HEK293 (cell line): Measurements from ENCODE around the gene MATN4.

Experiments
- BCL11B ChIP-seq: fragments of 450-650 bp; formaldehyde crosslinking; IDR thresholded peaks from 2 replicates; pipeline ENCODE4 v1.5.1; 2016; ENCODE audit warnings: low read depth, missing biosample characterization, missing genetic modification characterization
- FEZF1 ChIP-seq: fragments of 450-650 bp; formaldehyde crosslinking; IDR thresholded peaks from 2 replicates; pipeline ENCODE4 v1.5.1; 2016; ENCODE audit warnings: missing biosample characterization, missing genetic modification characterization
- GFI1B ChIP-seq: fragments of 450-650 bp; formaldehyde crosslinking; IDR thresholded peaks from 2 replicates; pipeline ENCODE4 v1.5.1; 2016; ENCODE audit warnings: missing biosample characterization, missing genetic modification characterization
- MEIS1 ChIP-seq: sonication (generic); formaldehyde crosslinking; IDR thresholded peaks from 2 replicates; pipeline ENCODE4 v1.8.1; 2022; ENCODE audit warnings: missing genetic modification reagents, mild to moderate bottlenecking, borderline replicate concordance
- PRDM1 ChIP-seq: fragments of 450-650 bp; formaldehyde crosslinking; IDR thresholded peaks from 2 replicates; pipeline ENCODE4; 2016; ENCODE audit warnings: missing biosample characterization, missing genetic modification characterization
- SETDB1 ChIP-seq: IDR thresholded peaks from one replicate; pipeline ENCODE4 v1.6.1; 2017; ENCODE audit warnings: mild to moderate bottlenecking, low read length, moderate library complexity, mixed read lengths; ENCODE audit not compliant: insufficient read length
- TCF7L2 ChIP-seq: IDR thresholded peaks from 2 replicates; pipeline ENCODE4 v1.6.1; 2011; ENCODE audit warnings: low read depth, mild to moderate bottlenecking, inconsistent platforms, low read length, moderate library complexity, borderline replicate concordance
- TRIM28 ChIP-seq: IDR thresholded peaks from 2 replicates; pipeline ENCODE4 v1.6.1; 2011; ENCODE audit warnings: low read length, control low read depth, borderline replicate concordance
- WT1 ChIP-seq: fragments of 450-650 bp; formaldehyde crosslinking; IDR thresholded peaks from 2 replicates; pipeline ENCODE4 v1.5.1; 2016; ENCODE audit warnings: missing biosample characterization, missing genetic modification characterization
- ZBTB20 ChIP-seq: fragments of 450-650 bp; formaldehyde crosslinking; IDR thresholded peaks from 2 replicates; pipeline ENCODE4 v1.5.1; 2016; ENCODE audit warnings: missing biosample characterization, missing genetic modification characterization
- ZIC2 ChIP-seq: fragments of 450-650 bp; formaldehyde crosslinking; IDR thresholded peaks from 2 replicates; pipeline ENCODE4 v1.5.1; 2016; ENCODE audit warnings: missing biosample characterization, missing genetic modification characterization
- ZNF155 ChIP-seq: fragments of 450-650 bp; formaldehyde crosslinking; IDR thresholded peaks from 2 replicates; pipeline ENCODE4 v1.5.1; 2016; ENCODE audit warnings: missing biosample characterization, missing genetic modification characterization
- ZNF214 ChIP-seq: fragments of 450-650 bp; formaldehyde crosslinking; IDR thresholded peaks from 2 replicates; pipeline ENCODE4 v1.5.1; 2017; ENCODE audit warnings: missing biosample characterization, mild to moderate bottlenecking, missing genetic modification characterization, borderline replicate concordance
- ZNF221 ChIP-seq: fragments of 450-650 bp; formaldehyde crosslinking; IDR thresholded peaks from 2 replicates; pipeline ENCODE4 v1.5.1; 2017; ENCODE audit warnings: missing biosample characterization, missing genetic modification characterization, borderline replicate concordance
- ZNF239 ChIP-seq: fragments of 450-650 bp; formaldehyde crosslinking; IDR thresholded peaks from 2 replicates; pipeline ENCODE4 v1.5.1; 2016; ENCODE audit warnings: missing biosample characterization, missing genetic modification characterization
- ZNF37A ChIP-seq: fragments of 450-650 bp; IDR thresholded peaks from 2 replicates; pipeline ENCODE4 v1.5.1; 2018; ENCODE audit warnings: missing biosample characterization, missing genetic modification characterization
- ZNF558 ChIP-seq: fragments of 450-650 bp; formaldehyde crosslinking; IDR thresholded peaks from 2 replicates; pipeline ENCODE4 v1.5.1; 2016; ENCODE audit warnings: missing biosample characterization, missing genetic modification characterization
- ZNF707 ChIP-seq: fragments of 450-650 bp; formaldehyde crosslinking; IDR thresholded peaks from 2 replicates; pipeline ENCODE4 v1.5.1; 2016; ENCODE audit warnings: missing biosample characterization, missing genetic modification characterization
- ZNF747 ChIP-seq: fragments of 450-650 bp; formaldehyde crosslinking; IDR thresholded peaks from 2 replicates; pipeline ENCODE4 v1.5.1; 2016; ENCODE audit warnings: missing biosample characterization, missing genetic modification characterization
- ZNF776 ChIP-seq: fragments of 450-650 bp; formaldehyde crosslinking; IDR thresholded peaks from 2 replicates; pipeline ENCODE4 v1.5.0; 2017; ENCODE audit warnings: missing biosample characterization, missing genetic modification characterization, borderline replicate concordance
- ZNF837 ChIP-seq: fragments of 450-650 bp; formaldehyde crosslinking; IDR thresholded peaks from 2 replicates; pipeline ENCODE4 v1.5.1; 2016; ENCODE audit warnings: missing biosample characterization, missing genetic modification characterization
- ZSCAN23 ChIP-seq: fragments of 450-650 bp; formaldehyde crosslinking; IDR thresholded peaks from 2 replicates; pipeline ENCODE4 v1.5.1; 2016; ENCODE audit warnings: missing biosample characterization, missing genetic modification characterization
- TF ChIP-seq, protein P1 (sequence below): fragments of 450-650 bp; formaldehyde crosslinking; IDR thresholded peaks from 2 replicates; pipeline ENCODE4 v1.5.1; 2016; ENCODE audit warnings: missing biosample characterization, missing genetic modification characterization
- TF ChIP-seq, protein P2 (sequence below): fragments of 450-650 bp; formaldehyde crosslinking; optimal IDR thresholded peaks from 2 replicates; pipeline ENCODE3; 2016; ENCODE audit warnings: missing biosample characterization, mild to moderate bottlenecking, missing genetic modification characterization
- TF ChIP-seq, protein P3 (sequence below): fragments of 450-650 bp; formaldehyde crosslinking; IDR thresholded peaks from 2 replicates; pipeline ENCODE4 v1.5.1; 2017; ENCODE audit warnings: missing biosample characterization, missing genetic modification characterization
- TF ChIP-seq, protein P4 (sequence below): fragments of 450-650 bp; formaldehyde crosslinking; IDR thresholded peaks from 2 replicates; pipeline ENCODE4 v1.5.1; 2016; ENCODE audit warnings: missing biosample characterization, missing genetic modification characterization
- TF ChIP-seq, protein P5 (sequence below): fragments of 450-650 bp; formaldehyde crosslinking; IDR thresholded peaks from 2 replicates; pipeline ENCODE4 v1.5.1; 2016; ENCODE audit warnings: missing biosample characterization, missing genetic modification characterization
- TF ChIP-seq, protein P6 (sequence below): IDR thresholded peaks from 2 replicates; pipeline ENCODE4 v1.6.1; 2011; ENCODE audit warnings: mild to moderate bottlenecking, low read depth, low read length, borderline replicate concordance
- TF ChIP-seq, protein P7 (sequence below): fragments of 450-650 bp; formaldehyde crosslinking; IDR thresholded peaks from 2 replicates; pipeline ENCODE4 v1.5.1; 2016; ENCODE audit warnings: missing biosample characterization, missing genetic modification characterization

The MATN4 gene

DNA sequence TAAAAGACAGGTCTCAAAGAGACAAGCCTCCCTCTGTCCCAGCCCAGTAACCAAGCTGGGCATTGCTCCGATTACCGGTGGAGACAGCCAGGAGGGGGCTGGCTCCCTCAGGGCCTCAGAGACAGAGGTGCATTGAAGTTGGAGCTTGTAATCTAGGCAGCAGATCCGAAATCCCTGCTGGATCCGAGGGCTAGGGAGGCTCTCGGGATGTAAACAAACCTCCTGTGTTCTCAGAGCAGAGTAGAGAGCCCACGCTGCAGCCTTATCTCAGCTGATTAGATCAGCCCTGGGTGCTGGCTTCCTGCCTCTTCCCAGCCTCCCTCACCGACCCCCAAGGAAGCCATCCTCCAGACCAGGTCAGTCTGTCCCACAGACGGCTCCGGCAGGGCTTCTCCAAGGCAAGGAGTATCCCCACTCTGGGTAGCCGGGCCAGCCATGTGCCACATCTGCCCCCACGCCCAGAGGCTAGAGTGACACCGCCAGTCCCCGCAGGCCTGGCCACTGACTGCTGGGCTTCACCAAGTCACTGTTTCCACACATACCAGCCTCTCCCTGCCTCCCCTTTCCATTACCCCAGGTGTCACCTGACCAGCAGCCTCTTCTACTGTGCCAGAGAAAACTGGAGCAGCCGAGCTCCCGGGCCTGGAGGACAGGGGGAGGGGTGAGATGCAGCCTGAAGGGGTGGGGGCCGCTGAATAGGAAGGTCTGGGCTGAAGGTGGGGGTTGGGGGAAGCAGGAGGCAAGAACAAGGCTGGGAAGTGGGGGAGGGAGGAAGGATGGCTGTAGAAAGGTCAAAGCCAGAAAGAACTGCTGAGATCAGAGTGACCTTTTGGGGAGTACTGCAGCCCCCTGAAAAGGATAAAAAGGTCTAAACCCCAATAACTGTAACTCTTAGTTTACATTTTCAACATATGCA is 34.1 kb upstream of the MATN4 start (continued):
- TF ChIP-seq ZNF37A = no peak
- TF ChIP-seq, protein P1, sequence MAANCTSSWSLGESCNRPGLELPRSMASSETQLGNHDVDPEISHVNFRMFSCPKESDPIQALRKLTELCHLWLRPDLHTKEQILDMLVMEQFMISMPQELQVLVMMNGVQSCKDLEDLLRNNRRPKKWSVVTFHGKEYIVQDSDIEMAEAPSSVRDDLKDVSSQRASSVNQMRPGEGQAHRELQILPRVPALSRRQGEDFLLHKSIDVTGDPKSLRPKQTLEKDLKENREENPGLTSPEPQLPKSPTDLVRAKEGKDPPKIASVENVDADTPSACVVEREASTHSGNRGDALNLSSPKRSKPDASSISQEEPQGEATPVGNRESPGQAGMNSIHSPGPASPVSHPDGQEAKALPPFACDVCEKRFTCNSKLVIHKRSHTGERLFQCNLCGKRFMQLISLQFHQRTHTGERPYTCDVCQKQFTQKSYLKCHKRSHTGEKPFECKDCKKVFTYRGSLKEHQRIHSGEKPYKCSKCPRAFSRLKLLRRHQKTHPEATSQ = no peak
- TF ChIP-seq, protein P2, sequence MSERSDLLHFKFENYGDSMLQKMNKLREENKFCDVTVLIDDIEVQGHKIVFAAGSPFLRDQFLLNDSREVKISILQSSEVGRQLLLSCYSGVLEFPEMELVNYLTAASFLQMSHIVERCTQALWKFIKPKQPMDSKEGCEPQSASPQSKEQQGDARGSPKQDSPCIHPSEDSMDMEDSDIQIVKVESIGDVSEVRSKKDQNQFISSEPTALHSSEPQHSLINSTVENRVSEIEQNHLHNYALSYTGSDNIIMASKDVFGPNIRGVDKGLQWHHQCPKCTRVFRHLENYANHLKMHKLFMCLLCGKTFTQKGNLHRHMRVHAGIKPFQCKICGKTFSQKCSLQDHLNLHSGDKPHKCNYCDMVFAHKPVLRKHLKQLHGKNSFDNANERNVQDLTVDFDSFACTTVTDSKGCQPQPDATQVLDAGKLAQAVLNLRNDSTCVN (tag by site-specific recombination) = peak; percentile 15
- TF ChIP-seq TCF7L2 = no peak
- TF ChIP-seq WT1 (tag by site-specific recombination) = peak; percentile 89
- TF ChIP-seq ZNF155 (tag by site-specific recombination) = no peak
- no peak for TF ChIP-seq ZNF239
- 0 out of 2 replicates have a peak, but pooled peaks have one; percentile 15 for TF ChIP-seq GFI1B (tag by site-specific recombination)
- TF ChIP-seq ZNF214 (tag by site-specific recombination) = no peak
- no peak for TF ChIP-seq BCL11B
- no peak for TF ChIP-seq ZNF747 (tag by site-specific recombination)
- no peak for TF ChIP-seq TRIM28
- no peak for TF ChIP-seq PRDM1 (tag by site-specific recombination)
- TF ChIP-seq ZSCAN23 = no peak
- TF ChIP-seq FEZF1 = no peak; the same call in 1 of the 2 replicates
- TF ChIP-seq ZIC2 = peak; percentile 97
- TF ChIP-seq SETDB1 = no peak
- TF ChIP-seq MEIS1 (CRISPR knock-in tag) = no peak
- TF ChIP-seq, protein P3, sequence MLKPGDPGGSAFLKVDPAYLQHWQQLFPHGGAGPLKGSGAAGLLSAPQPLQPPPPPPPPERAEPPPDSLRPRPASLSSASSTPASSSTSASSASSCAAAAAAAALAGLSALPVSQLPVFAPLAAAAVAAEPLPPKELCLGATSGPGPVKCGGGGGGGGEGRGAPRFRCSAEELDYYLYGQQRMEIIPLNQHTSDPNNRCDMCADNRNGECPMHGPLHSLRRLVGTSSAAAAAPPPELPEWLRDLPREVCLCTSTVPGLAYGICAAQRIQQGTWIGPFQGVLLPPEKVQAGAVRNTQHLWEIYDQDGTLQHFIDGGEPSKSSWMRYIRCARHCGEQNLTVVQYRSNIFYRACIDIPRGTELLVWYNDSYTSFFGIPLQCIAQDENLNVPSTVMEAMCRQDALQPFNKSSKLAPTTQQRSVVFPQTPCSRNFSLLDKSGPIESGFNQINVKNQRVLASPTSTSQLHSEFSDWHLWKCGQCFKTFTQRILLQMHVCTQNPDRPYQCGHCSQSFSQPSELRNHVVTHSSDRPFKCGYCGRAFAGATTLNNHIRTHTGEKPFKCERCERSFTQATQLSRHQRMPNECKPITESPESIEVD (tag by site-specific recombination) = no peak
- TF ChIP-seq ZBTB20 = no peak; the same call in 1 of the 2 replicates
- no peak for TF ChIP-seq ZNF558 (tag by site-specific recombination)
- TF ChIP-seq ZNF776 (tag by site-specific recombination) = no peak
- TF ChIP-seq ZNF707 (tag by site-specific recombination) = no peak
- TF ChIP-seq, protein P4, sequence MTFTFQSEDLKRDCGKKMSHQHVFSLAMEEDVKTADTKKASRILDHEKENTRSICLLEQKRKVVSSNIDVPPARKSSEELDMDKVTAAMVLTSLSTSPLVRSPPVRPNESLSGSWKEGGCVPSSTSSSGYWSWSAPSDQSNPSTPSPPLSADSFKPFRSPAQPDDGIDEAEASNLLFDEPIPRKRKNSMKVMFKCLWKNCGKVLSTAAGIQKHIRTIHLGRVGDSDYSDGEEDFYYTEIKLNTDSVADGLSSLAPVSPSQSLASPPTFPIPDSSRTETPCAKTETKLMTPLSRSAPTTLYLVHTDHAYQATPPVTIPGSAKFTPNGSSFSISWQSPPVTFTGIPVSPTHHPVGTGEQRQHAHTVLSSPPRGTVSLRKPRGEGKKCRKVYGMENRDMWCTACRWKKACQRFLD (tag by site-specific recombination) = no peak
- TF ChIP-seq, protein P5, sequence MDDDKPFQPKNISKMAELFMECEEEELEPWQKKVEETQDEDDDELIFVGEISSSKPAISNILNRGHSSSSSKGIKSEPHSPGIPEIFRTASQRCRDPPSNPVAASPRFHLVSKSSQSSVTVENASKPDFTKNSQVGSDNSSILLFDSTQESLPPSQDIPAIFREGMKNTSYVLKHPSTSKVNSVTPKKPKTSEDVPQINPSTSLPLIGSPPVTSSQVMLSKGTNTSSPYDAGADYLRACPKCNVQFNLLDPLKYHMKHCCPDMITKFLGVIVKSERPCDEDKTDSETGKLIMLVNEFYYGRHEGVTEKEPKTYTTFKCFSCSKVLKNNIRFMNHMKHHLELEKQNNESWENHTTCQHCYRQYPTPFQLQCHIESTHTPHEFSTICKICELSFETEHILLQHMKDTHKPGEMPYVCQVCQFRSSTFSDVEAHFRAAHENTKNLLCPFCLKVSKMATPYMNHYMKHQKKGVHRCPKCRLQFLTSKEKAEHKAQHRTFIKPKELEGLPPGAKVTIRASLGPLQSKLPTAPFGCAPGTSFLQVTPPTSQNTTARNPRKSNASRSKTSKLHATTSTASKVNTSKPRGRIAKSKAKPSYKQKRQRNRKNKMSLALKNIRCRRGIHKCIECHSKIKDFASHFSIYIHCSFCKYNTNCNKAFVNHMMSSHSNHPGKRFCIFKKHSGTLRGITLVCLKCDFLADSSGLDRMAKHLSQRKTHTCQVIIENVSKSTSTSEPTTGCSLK (tag by site-specific recombination) = no peak
- no peak for TF ChIP-seq ZNF221 (tag by site-specific recombination)
- no peak for TF ChIP-seq ZNF837
- TF ChIP-seq, protein P6, sequence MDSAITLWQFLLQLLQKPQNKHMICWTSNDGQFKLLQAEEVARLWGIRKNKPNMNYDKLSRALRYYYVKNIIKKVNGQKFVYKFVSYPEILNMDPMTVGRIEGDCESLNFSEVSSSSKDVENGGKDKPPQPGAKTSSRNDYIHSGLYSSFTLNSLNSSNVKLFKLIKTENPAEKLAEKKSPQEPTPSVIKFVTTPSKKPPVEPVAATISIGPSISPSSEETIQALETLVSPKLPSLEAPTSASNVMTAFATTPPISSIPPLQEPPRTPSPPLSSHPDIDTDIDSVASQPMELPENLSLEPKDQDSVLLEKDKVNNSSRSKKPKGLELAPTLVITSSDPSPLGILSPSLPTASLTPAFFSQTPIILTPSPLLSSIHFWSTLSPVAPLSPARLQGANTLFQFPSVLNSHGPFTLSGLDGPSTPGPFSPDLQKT = no peak
- TF ChIP-seq, protein P7, sequence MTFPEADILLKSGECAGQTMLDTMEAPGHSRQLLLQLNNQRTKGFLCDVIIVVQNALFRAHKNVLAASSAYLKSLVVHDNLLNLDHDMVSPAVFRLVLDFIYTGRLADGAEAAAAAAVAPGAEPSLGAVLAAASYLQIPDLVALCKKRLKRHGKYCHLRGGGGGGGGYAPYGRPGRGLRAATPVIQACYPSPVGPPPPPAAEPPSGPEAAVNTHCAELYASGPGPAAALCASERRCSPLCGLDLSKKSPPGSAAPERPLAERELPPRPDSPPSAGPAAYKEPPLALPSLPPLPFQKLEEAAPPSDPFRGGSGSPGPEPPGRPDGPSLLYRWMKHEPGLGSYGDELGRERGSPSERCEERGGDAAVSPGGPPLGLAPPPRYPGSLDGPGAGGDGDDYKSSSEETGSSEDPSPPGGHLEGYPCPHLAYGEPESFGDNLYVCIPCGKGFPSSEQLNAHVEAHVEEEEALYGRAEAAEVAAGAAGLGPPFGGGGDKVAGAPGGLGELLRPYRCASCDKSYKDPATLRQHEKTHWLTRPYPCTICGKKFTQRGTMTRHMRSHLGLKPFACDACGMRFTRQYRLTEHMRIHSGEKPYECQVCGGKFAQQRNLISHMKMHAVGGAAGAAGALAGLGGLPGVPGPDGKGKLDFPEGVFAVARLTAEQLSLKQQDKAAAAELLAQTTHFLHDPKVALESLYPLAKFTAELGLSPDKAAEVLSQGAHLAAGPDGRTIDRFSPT = peak; percentile 60
